ENCODE results near the gene CSNK1G1.

DNA sequence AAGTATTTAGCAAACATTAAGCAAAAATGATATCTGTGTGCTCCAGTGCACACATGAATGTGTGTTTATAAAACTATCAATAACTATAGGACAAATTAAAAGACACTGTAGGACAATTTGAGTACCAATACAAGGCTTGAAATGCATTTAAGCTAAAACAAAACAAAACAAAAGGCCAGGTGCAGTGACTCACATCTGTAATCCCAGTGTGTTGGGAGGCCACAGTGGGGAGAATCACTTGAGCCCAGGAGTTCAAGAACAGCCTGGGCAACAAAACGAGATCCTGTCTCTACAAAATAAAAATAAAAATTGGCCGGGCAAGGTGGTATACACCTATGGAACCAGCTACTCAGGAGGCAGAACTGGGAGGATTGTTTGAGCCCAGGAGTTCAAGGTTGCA is 50.7 kb downstream of the CSNK1G1 start:
- no peak for TF ChIP-seq POLR2AphosphoS5 (IDR thresholded peaks at IDR 0.05; ENCODE audit: low read depth, low read length)
- no peak for TF ChIP-seq CTCF (IDR thresholded peaks at IDR 0.05; ENCODE audit: control extremely low read depth in 1 of 3, insufficient read depth in 1 of 3, low read depth in 1 of 3, low read length in 3 of 3)
- TF ChIP-seq CBX5 (IDR thresholded peaks at IDR 0.05; ENCODE audit: low read depth, low read length), result no peak
- TF ChIP-seq POLR2A (IDR thresholded peaks at IDR 0.05; ENCODE audit: control extremely low read depth in 1 of 2, low read depth in 2 of 2, low read length in 2 of 2), result no peak
- no peak for TF ChIP-seq EZH2 (IDR thresholded peaks at IDR 0.05; ENCODE audit: low read depth, low read length, severe bottlenecking)
- TF ChIP-seq RAD21 (IDR thresholded peaks at IDR 0.05 in 1 of 2, conservative IDR thresholded peaks at IDR 0.05 in 1 of 2; ENCODE audit: low read depth in 2 of 2, low read length in 2 of 2), result no peak
- no peak for TF ChIP-seq YY1 (IDR thresholded peaks at IDR 0.05; ENCODE audit: low read depth, low read length)
- TF ChIP-seq ZNF274 (IDR thresholded peaks at IDR 0.05; ENCODE audit: borderline replicate concordance, extremely low read depth, low read length), result no peak
- no peak for TF ChIP-seq RNF2 (IDR thresholded peaks at IDR 0.05; ENCODE audit: borderline replicate concordance, low read depth, low read length, missing control alignments, poor library complexity, severe bottlenecking)
- TF ChIP-seq SIN3A (conservative IDR thresholded peaks at IDR 0.05 in 1 of 2, IDR thresholded peaks at IDR 0.05 in 1 of 2; ENCODE audit: low read depth in 1 of 2, low read length in 2 of 2), result no peak
- no peak for TF ChIP-seq RFX5 (IDR thresholded peaks at IDR 0.05; ENCODE audit: borderline replicate concordance, low read depth, low read length)
- TF ChIP-seq SP4 (IDR thresholded peaks at IDR 0.05; ENCODE audit: low read length), result no peak
- no peak for TF ChIP-seq CEBPB (IDR thresholded peaks at IDR 0.05; ENCODE audit: low read depth, low read length)
- TF ChIP-seq SUZ12 (IDR thresholded peaks at IDR 0.05; ENCODE audit: low read length), result no peak
